Nephron (organoid): ENCODE data around the gene MPRIP.

Source experiments
- H3K27ac Mint-ChIP-seq, 3 experiments: 2 replicates each; pipeline ENCODE4 v1.8.0; 2020; ENCODE audit warnings: mixed read lengths in 3 of 3, mild to moderate bottlenecking in 2 of 3, moderate library complexity in 1 of 3
- H3K27me3 Mint-ChIP-seq: 2 replicates; pipeline ENCODE4 v1.8.0; 2021; ENCODE audit warnings: low read depth, mild to moderate bottlenecking, moderate library complexity, mixed read lengths
- H3K36me3 Mint-ChIP-seq: 2 replicates; pipeline ENCODE4 v1.8.0; 2020; ENCODE audit warnings: low read depth, mixed read lengths
- H3K4me1 Mint-ChIP-seq: 2 replicates; pipeline ENCODE4 v1.8.0; 2020; ENCODE audit warnings: mixed read lengths
- H3K4me3 Mint-ChIP-seq, 3 experiments: 2 replicates each; pipeline ENCODE4 v1.8.0; 2020; ENCODE audit warnings: mild to moderate bottlenecking in 3 of 3, mixed read lengths in 3 of 3, moderate library complexity in 2 of 3
- H3K9me3 Mint-ChIP-seq: 2 replicates; pipeline ENCODE4 v1.8.0; 2020; ENCODE audit warnings: mixed read lengths
- TF ChIP-seq, protein P1 (sequence below), 3 experiments: fragments of 200-600 bp; sonication (generic); IDR thresholded peaks; one replicate each; pipeline ENCODE4 v1.5.0; 2021; ENCODE audit warnings: antibody characterized with exemption in 3 of 3; ENCODE audit not compliant: unreplicated experiment in 3 of 3

The MPRIP gene

DNA sequence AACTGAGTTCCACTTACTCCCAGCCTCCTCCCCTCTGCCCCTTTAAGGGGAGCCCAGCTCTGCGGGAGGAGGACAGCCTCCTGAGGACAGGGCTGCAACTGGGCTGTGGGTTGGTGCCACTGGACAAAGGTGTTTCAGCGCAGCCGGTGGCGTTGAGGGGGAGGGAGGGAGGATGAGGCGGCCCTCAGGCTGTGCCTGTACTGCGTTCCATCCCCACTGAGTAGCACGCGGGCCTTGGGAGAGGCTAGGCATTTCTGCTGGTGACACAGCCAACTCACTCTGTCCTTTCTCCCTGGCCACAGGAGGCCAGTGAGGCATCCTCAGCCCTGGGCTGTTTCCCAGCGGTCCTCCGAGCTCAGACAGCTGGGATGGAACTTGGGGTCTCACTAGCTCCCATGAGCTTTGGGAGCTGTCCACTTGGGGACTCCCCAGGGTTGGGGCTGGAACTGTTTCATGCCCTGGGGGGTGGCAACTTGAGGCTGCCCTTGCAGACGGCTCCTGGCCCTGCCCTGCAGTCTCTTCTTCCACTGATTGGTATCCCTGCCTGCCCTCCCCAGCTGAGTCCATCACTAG lies 70.5 kb downstream of the MPRIP start:
- Mint-ChIP-seq H3K36me3 (peaks cover 8% of the 10 kb centered on the region), H3K9me3 (no peaks in the 10 kb centered on the region), H3K27me3 (no peaks in the 10 kb centered on the region), H3K27ac (peak overlapping the region in 2 of 3 experiments; percentile 1 to 11), H3K4me3 (no peak overlapping the region), H3K4me1 (peaks cover 67% of the 10 kb centered on the region)
- TF ChIP-seq, protein P1, sequence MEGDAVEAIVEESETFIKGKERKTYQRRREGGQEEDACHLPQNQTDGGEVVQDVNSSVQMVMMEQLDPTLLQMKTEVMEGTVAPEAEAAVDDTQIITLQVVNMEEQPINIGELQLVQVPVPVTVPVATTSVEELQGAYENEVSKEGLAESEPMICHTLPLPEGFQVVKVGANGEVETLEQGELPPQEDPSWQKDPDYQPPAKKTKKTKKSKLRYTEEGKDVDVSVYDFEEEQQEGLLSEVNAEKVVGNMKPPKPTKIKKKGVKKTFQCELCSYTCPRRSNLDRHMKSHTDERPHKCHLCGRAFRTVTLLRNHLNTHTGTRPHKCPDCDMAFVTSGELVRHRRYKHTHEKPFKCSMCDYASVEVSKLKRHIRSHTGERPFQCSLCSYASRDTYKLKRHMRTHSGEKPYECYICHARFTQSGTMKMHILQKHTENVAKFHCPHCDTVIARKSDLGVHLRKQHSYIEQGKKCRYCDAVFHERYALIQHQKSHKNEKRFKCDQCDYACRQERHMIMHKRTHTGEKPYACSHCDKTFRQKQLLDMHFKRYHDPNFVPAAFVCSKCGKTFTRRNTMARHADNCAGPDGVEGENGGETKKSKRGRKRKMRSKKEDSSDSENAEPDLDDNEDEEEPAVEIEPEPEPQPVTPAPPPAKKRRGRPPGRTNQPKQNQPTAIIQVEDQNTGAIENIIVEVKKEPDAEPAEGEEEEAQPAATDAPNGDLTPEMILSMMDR (IDR thresholded peaks at IDR 0.05; ENCODE audit: unreplicated experiment in 3 of 3): no peak

DNA sequence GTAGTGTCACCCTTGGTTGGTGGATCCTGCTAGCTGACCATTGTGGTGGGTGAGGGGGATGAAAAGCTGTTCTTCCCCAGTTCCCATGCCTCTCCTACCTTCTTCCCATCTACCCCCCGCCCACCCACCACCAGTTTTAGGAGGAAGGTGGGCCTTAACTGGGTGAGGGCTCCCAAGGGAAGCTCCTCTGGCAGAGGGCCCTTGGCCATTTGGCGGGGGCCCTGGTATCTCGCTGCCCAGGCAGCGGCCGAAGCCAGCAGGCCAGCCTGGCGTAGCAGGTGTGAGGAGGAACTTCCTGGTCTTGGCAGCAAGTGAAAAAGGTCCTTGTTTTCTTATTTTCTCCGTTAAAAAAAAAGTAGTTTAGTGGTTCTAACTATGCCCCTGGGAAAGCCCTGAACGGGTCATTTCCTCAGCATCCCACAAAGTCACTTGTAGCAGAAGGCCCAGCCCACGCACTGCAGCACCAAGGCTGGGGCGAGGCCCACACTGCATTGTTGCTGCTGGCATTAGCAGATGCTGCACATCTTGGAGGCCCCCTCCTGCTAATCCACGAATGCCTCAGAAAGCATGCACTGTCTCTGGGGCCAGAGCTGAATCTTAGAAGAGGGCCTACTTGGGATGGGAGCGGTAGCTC lies 72.5 kb downstream of the MPRIP start:
- TF ChIP-seq, protein P1 (IDR thresholded peaks at IDR 0.05; ENCODE audit: unreplicated experiment in 3 of 3): no peak
- Mint-ChIP-seq H3K27ac (peak overlapping the region in 2 of 3 experiments; percentile 51 to 72), H3K9me3 (no peaks in the 10 kb centered on the region)

GRCh38 chr17:17115620-17116019 lies 73.4 kb downstream of the MPRIP start:
- TF ChIP-seq, protein P1 (IDR thresholded peaks at IDR 0.05; ENCODE audit: unreplicated experiment in 3 of 3): no peak

More for the DNA sequence above, 72.5 kb downstream of the MPRIP start:
- Mint-ChIP-seq H3K27me3 (no peaks in the 10 kb centered on the region), H3K4me1 (peaks cover 51% of the 10 kb centered on the region), H3K36me3 (peaks cover 4% of the 10 kb centered on the region), H3K4me3 (no peak overlapping the region)

GRCh38 chr17:17116406-17116805 lies 74.1 kb downstream of the MPRIP start:
- Mint-ChIP-seq H3K4me1 (peaks cover 51% of the 10 kb centered on the region), H3K4me3 (peak overlapping the region in 1 of 3 experiments; percentile 21), H3K27ac (peak overlapping the region in 1 of 3 experiments; percentile 51), H3K9me3 (no peaks in the 10 kb centered on the region), H3K36me3 (no peaks in the 10 kb centered on the region), H3K27me3 (no peaks in the 10 kb centered on the region)
- TF ChIP-seq, protein P1 (IDR thresholded peaks at IDR 0.05; ENCODE audit: unreplicated experiment in 3 of 3): no peak

More at GRCh38 chr17:17115620-17116019, 73.4 kb downstream of the MPRIP start:
- Mint-ChIP-seq H3K4me1 (peaks cover 51% of the 10 kb centered on the region), H3K27me3 (no peaks in the 10 kb centered on the region), H3K27ac (peak overlapping the region in 2 of 3 experiments; percentile 51 to 66), H3K9me3 (no peaks in the 10 kb centered on the region), H3K36me3 (no peaks in the 10 kb centered on the region), H3K4me3 (no peak overlapping the region)

DNA sequence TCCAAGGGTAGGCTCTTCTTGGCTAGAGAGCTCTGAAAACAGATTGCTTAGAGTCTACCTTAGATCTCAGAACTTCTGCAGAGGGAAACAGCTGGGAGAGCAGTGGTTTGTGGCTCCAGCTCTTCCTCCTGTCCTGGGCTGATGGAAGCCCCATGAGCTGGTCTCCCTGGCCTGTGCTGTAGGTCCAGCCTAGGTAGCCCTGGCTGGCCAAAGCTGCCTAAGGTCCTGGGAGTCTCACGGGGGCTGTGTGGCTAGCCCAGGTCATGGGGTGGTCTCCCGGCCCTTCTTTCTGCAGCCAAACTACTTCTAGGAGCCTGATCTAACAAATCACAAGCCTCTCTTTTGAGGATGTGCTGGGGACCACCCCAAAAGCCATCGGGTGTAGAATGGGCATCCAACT lies 75.7 kb downstream of the MPRIP start:
- H3K36me3 Mint-ChIP-seq: no peaks in the 10 kb centered on the region
- H3K4me3 Mint-ChIP-seq: no peak overlapping the region
- TF ChIP-seq, protein P1 (IDR thresholded peaks at IDR 0.05; ENCODE audit: unreplicated experiment in 3 of 3): no peak
- peak overlapping the region in 2 of 3 experiments; percentile 62 to 95 for H3K27ac Mint-ChIP-seq
- peaks cover 60% of the 10 kb centered on the region for H3K4me1 Mint-ChIP-seq
- H3K27me3 Mint-ChIP-seq: no peaks in the 10 kb centered on the region
- no peaks in the 10 kb centered on the region for H3K9me3 Mint-ChIP-seq

- TF ChIP-seq, protein P1 (IDR thresholded peaks at IDR 0.05; ENCODE audit: unreplicated experiment in 3 of 3): no peak
- no peaks in the 10 kb centered on the region for H3K9me3 Mint-ChIP-seq
- peaks cover 62% of the 10 kb centered on the region for H3K4me1 Mint-ChIP-seq
- H3K4me3 Mint-ChIP-seq: no peak overlapping the region
- H3K27me3 Mint-ChIP-seq: no peaks in the 10 kb centered on the region
- H3K27ac Mint-ChIP-seq: peak overlapping the region; percentile 45 to 95 (median 52)
- H3K36me3 Mint-ChIP-seq: no peaks in the 10 kb centered on the region
These were observed 76.1 kb downstream of the MPRIP start for GRCh38 chr17:17118399-17118798.
